ENCODE results near the gene RNU6-9.

The RNU6-9 gene

DNA sequence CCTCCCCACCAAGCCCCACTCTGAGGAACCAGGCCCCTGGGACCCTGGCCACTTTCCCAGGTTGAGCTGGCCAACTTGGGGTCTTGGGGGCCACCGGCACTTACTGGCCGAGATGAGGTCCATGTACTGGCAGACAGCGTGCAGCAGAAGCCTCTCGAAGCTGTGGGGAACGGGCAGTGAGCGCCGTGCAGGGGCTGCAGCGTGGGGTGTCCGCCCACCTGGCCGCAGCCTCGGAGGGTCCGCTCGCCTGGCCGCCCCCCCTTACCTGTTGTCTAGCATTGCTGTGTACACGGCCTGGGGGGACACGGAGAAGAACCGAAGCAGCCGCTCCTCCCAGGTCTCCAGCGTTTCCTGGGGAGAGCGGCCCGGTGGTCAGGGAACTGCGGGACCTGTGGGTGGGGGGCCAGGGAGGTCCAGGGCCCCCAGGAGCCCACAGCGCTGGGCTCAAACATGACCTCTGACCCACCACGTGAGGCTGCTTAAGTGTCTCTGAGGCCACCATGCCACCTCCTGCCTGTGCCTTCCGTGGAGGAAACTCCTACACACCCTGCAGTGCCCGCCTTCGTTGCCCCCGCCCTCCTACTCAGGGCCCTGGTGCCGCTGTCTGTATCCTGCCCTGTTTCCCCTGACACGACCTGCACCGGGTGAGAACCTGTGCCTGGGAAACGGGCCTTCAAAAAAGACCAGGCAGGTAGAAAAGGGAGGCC, 6.2 kb downstream of the RNU6-9 start:
- DNase-seq (ENCODE audit: low read depth in 2 of 2) = no peak

DNA sequence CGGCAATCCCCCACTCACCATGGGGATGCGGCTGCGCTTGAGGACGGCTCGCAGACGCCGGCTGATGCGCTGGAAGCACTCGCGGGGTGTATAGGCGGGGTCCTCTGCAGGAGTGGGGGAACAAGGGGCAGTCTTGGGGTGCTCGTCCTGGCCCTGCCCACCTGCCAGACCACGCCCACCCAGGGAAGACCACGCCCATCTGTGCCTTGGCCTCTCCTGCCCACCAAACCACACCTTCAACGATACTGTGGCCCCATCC, 6.7 kb downstream of the RNU6-9 start:
- DNase-seq (ENCODE audit: low read depth in 2 of 2) = no peak

DNA sequence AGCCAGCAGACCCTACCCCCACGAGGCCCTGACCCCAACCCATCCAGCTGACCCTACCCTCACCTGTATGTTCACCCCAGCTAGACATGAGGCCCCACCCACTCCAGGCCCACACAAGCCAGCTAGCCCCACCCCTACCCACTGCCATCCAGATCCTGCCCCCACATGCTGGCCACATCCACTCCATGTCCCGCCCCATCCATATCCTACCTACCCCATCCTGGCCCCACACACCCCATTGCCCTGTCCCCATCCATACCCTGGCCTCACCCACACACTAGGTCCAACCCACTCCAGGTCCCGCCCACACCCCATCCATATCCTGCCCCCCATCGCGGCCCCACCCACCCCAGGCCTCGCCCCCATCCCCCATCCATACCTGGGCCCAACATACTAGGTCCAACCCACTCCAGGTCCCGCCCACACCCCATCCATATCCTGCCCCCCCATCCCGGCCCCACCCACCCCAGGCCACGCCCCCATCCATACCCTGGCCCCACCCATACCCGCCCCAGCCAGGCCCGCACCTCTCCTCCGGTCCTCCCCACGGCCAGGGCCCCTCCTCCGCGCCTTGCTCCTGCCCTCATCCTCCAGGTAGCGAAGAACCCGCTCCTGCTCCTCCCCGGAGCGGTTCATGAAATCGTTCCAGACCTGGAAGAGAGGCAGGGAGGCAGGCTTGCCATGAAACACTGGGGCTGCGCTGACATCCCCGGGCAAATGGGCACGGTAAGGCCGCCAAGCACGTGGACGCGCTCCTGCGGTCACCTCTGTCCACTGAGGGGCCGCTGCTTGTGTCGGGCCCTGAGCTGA, 7.2 kb downstream of the RNU6-9 start:
- DNase-seq (ENCODE audit: low read depth in 2 of 2) = no peak

DNA sequence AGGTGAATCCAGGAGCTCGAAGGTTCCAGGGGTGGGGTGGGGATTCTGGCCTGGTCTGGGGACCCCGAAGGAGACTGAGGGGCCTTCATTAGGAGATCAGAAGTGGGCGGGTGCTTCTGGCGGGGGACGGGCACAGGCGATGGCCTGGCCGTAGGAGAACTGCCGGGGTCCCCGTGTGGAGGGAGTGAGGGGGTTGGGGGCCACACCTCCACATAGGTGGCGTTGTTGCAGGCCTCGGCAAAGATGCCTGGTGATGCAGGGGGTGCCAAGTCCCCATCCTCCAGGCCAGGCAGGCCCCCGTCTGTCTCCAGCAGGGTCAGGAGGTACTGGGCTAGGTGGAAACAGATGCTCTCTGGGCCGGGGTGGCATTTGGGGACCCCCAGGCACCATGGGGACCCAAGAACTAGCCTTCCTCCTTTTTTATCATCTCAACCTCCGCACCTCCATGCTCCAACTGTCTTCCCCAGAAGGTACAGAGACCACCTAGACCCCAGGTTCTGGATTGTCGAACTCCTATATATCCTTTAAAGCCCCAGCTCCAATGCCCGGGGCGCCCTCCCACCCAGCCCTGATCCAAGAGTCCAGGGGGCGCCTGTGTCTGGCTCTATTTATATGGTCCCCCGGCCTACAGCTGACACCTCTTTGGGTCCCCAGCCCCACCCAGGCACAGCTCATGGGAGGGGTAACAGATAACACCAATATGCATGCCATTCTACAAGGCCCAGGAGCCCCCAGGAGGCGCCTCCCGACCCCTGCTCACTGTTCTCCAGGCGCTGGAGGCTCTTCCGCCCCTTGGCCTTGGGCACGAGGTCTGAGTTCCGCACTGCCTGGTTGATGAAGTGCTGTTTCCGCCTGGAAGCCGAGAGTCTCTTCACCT, 8.2 kb downstream of the RNU6-9 start:
- no peak for DNase-seq (ENCODE audit: low read depth in 2 of 2)

DNA sequence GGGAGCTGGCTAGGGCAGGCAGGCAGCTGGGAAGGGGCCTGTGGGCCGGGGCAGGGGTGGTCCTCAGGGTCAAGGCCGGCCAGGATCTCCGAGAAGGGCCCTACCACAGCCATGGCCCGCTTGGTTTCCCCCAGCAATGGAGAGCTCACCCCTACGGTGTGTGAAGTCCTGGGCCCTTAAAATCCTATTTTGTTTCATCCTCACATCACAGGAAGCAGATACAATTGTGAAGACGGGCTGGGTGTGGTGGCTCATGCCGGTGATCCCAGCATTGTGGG, 8.7 kb downstream of the RNU6-9 start:
- no peak for DNase-seq (ENCODE audit: low read depth in 2 of 2)

DNA sequence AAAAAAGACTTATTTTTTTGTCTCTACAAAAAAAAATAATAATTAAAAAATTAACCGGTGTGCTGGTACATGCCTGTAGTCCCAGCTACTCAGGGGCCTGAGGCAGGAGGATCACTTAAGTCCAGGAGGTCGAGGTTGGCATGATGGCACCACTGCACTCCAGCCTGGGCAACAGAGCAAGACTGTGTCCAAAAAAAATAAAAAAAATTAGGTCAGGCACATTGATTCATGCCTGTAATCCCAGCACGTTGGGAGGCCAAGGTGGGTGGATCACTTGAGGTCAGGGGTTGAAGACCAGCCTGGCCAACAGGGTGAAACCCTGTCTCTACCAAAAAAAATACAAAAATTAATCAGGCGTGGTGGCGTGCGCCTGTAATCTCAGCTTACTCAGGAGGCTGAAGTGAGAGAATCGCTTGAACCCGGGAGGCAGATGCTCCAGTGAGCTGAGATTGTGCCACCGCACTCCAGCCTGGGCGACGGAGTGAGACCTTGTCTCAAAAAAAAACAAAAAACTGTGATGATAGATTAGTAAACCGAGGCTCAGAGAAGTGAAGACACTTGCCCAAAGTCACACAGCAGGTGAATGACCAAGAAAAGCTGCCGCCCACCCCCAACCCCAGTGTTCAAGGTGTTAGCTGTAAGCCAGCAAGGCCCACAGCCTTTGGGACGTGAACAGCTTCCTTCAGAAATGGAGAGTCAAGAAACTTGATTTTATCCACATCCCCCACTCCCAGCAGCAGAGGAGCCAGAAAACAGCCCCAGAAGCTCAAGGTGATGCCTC, 9.4 kb downstream of the RNU6-9 start:
- no peak for DNase-seq (ENCODE audit: low read depth in 2 of 2)

DNA sequence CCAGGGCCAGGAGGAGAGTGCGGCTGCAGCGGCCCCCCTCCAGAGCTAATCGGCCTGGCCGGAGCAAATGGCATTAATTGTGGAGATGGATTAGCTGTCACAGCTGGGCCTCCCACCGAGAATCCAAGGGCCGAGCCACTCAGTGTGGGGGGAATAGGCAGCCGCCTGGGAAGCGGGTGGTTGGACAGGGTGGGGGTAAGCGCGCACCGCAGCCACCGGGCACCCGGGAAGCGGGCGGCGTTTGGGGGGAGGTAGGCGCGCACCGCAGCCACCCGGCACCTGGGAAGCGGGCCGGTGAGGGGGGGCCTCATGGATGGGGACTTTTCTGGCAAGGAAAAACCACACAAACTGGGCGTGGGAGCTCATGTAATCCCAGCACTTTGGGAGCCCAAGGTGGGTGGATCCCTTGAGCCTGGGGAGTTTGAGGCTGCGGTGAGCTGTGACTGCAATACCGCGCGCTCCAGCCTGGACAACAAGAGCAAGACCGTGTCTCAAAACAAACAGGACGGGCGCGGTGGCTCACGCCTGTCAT, 10.0 kb downstream of the RNU6-9 start:
- DNase-seq (ENCODE audit: low read depth in 2 of 2) = no peak

DNA sequence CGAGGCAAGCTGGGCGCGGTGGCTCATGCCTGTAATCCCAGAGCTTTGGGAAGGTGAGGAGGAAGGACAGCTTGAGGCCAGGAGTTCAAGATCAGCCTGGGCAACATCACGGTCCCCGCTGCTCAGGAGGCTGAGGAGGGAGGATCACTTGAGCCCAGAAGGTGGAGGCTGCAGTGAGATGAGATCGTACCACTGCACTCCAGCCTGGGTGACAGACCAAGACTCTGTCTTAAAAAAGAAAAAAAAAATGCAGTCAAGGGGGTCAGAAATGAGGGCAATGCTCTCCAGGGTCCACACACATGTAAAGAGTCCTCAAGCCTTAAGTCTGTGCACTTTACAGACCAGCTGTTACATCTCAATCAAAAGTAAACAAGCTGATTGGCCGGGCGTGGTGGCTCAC, 11.3 kb downstream of the RNU6-9 start:
- no peak for DNase-seq (ENCODE audit: low read depth in 2 of 2)

DNA sequence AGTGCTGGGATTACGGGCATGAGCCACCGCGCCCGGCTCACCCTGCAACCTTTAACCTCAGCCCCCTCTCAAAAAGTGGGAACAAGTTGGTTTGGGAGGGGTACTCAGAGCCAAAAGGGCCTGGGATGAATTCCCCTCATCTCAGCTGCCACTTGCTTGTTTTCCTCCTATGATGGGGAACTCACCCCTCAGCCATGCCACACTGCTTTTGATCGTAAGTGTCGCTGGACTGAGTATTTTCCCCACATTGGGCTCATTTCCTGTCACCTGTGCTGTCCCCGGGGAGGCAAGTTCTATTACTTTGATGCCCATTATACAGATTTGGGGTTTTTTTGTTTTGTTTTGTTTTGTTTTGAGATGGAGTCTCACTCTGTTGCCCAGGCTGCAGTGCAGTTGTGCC, 13.2 kb downstream of the RNU6-9 start:
- DNase-seq (ENCODE audit: low read depth in 2 of 2) = no peak

DNA sequence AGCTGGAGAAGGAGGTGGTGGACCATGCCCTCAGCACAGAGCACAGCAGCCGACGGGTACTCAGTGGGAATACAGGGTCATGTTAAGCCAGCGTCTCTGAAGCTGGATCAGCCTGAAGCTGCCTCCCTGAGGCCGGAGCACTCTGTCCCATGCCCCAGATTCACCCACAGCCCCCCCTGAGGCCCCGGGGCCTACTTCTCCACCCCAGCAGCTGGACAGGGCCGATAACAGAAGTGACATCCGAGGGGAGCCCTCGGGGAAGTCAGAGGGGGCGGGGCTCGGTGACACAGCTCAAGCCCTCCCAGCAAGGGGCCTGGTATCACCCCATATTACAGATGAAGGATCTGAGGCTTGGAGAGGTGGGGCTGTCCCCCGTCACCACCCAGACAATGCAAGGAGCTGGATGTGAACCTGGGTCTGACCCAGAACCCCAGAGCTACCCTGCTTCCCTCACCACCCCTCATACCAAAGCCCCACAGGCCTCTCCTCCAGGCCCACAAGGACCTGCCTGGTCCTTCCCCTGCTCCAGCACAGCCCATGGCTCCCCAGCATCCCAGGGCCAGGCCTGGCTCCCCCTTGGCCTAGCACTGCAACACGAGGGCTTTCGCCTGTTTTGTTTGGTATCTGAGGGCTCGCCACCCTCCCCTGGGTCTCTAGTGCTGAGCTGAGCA, 14.0 kb downstream of the RNU6-9 start:
- DNase-seq (ENCODE audit: low read depth in 2 of 2) = no peak

DNA sequence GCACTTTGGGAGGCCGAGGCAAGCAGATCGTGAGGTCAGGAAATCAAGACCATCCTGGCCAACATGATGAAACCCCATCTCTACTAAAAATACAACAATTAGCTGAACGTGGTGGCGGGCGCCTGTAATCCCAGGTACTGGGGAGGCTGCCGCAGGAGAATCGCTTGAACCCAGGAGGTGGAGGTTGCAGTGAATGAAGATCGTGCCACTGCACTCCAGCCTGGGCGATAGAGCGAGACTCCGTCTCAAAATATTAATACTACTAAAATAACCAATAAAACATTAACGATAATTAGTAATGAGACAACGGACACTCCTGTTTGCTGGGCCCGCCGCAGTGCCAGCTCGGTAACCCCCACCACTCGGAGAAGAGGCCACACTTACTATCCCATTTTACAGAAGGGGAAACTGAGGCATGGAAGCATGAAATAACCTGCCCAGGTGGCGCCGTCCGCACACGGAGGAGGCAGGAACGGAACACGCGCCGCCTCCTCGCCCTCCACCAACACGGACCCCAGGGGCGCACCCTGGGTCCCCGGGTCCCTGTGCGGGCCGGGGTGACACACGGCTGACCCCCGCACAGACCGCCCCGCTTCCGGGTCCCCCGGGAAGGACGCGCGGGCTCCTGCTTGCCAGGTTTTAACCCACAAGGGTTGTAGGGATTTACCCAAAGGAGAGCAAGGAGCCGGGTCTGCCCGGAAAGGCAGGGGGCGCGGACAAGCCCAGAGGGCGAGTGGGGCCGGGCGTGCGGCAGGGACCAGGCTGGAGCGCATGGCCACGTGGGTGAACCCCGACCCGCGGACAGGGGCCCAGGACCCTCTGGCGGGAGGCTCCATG, 18.1 kb downstream of the RNU6-9 start:
- DNase-seq (ENCODE audit: low read depth in 2 of 2) = no peak

DNA sequence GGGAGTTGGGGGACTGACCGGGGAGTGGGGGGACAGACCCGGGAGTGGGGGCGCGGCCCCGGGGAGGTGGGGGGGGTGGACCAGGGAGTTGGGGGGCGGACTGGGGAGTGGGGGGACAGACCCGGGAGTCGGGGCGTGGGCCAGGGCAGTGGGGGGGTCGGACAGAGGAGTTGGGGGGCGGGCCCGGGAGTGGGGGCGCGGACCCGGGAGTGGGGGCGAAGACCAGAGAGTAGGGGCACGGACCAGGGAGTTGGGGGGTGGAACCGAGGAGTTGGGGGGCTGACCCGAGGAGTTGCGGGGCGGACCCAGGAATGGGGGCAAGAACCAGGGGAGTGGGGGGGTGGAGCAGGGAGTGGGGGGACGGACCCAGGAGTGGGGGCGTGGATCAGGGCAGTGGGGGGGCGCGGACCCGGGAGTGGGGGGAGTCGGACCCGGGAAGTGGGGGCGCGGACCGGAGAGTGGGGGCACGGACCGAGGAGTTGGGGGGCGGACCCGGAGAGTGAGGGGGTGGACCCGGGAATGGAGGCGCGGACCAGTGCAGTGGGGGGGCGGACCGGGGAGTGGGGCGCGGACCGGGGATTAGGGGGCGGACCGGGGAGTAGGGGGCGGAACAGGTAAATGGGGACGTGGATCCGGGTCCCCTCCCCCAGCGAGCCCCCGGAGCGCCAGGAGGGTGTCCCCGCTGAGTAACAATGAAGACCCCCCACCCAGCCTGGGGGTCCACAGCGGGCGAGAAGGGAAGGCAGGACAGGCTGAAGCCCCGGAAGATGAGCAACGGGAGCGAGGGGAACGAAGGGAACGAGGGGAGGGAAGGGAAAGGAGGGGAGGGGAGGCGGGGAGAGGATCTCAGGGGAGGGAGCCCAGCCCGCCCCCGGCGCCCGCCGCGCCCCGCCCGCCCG, 19.1 kb downstream of the RNU6-9 start:
- no peak for DNase-seq (ENCODE audit: low read depth in 2 of 2)

DNA sequence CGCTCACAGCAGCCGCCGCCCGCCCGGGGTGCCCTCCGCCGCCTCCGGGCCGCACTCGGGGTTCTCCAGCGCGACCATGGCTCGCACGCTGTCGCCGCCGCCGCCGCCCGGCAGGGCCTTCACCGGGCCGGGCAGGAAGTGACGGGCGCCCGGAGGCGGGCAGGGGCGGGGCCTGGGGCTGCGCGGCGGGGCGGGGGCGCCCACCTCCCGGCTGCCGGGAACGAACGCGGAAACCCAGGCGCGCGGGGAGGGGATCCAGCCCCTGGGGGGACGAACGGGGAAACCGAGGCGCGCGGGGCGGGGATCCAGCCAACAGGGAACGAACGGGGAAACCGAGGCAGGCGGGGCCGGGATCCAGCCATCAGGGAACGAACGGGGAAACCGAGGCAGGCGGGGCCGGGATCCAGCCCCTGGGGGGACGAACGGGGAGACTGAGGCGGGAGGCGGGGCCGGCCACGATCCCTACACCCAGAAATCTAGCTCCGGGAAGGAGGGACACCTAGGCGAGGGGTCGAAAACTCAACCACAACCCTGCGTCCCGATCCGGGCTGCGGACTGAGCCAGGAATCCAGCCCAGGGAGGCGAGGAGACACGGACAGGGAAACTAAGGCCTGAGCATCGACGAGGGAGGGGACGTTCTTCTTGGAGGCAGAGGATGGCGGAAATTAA, 19.9 kb downstream of the RNU6-9 start, which contains the start of gene R3HDM4:
Gene R3HDM4, minus strand, starts transcription at position 140 of the 669 bp plus-strand sequence. Its CDS starts 62 bp downstream, at position 78.
- DNase-seq (ENCODE audit: low read depth in 2 of 2) = peak; percentile 73 to 79

DNA sequence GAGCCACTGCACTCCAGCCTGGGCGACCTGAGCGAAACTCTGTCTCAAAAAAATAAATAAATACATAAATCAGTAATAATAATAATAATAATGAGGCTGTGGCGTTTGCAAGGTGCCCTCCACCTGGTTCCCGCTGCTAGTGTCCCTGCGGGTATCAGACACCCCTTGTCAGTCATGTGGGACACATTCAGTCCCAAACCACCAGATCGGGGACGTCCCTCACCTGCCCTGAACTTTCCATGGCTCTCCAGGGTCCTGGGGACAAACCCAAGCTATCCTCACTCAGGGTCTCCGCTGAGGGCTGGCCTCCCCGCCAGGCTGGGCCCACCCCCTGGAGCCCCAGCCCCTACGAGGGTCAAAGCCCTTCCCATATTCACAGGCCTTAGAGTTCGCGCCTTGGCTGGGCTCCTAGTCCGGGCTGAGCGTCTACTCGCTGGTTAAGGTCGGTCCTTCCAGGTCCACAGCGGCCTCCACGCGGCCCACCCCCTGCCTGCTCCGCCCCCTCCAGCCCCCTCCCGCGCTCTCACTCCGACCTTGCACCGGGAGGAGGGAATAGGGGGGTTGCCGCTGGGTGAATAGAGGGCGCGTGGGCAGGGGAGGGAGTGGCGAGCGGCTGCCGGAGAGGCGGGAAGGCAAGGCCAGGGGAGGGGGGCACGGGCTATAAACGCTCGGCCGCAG, 23.5 kb downstream of the RNU6-9 start:
- DNase-seq (ENCODE audit: low read depth in 2 of 2) = no peak

DNA sequence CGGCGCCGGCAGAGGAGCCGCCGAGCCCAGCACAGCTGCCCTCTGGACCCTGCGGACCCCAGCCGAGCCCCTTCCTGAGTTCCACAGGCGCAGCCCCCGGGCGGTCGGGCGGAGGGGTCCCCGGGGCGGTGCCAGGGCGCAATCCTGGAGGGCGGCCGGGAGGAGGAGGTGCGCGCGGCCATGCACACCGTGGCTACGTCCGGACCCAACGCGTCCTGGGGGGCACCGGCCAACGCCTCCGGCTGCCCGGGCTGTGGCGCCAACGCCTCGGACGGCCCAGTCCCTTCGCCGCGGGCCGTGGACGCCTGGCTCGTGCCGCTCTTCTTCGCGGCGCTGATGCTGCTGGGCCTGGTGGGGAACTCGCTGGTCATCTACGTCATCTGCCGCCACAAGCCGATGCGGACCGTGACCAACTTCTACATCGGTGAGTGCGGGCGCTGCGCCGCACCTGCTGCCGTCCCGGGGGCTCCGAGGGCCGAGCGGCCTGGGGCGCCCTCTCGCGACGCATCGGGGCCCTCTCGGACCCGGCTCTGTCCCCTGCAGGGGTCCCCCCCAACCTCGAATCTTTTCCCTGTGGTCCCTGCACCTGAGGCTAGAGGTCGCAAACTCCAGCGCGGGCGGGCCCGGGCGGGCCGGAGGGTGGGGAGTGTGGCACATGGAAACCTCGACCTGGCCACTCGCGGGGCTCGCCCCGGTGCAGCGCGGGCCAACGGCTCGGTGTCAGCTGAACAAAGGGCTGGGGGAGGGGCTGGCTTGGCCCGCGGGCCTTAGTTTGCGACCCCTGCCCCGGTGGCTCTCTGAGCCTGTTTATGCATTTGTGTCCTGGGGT, 24.3 kb downstream of the RNU6-9 start, which contains the start of gene KISS1R:
Gene KISS1R, plus strand, starts transcription at position 11 of the 829 bp plus-strand sequence. Its CDS starts 170 bp downstream, at position 181.
- no peak for DNase-seq (ENCODE audit: low read depth in 2 of 2)

DNA sequence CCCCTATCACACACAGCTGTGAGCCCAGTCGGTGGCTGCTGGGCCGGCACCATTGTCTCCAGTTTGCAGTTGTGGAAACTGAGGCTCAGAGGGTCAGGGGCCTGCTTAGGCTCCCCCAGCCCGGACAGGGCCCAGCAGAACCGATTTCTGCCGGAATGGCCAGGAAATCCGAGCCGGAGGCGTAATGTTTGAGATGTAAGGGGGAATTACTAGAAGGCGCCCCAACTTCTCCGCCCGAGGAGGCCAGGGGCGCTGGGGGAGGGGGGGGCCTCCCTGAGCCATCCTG, 24.8 kb downstream of the RNU6-9 start:
- DNase-seq (ENCODE audit: low read depth in 2 of 2) = no peak

DNA sequence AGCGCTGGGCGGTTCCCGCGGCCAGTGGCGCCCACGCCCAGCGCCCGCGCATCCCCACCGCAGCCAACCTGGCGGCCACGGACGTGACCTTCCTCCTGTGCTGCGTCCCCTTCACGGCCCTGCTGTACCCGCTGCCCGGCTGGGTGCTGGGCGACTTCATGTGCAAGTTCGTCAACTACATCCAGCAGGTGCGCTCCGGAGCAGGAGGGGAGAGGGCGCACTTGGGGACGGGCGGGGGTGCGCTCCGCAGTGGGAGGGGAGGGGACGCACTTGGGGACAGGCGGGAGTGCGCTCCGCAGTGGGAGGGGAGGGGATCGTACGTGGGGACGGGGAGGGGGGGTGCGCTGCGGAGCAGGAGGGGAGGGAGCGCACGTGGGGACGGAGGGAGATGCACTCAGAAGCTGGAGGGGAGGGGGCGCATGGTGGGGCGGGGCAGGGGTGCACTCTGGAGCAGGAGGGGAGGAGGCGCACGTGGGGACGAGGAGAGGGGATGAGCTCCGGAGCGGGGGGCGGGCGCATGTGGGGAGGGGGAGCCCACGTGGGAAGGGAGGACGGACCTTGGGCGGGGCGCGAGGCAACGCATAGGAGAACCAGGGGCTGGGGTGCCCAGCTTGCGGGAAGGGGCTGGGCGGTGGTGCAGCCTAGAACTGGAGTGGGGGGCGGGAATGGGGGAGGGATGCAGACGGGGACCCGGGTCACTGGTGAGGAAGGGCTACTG, 25.4 kb downstream of the RNU6-9 start:
- DNase-seq (ENCODE audit: low read depth in 2 of 2) = no peak
